LoVo (cell line): Measurements from ENCODE around the gene OR2L5.

Source experiments
- DNase-seq: peaks from one replicate; pipeline ENCODE4 v3.0.0-alpha.2; 2016; ENCODE audit warnings: low spot score

OR2L5 gene

GRCh38 chr1:248013229-248013710 is at the start of gene OR2L5:
OR2L5 (plus strand) TSS chr1:248013660; CDS start chr1:248021948, 8,288 bp downstream.
- DNase-seq = no peak

- no peak for DNase-seq
Measured at GRCh38 chr1:247964933-247965332, 48.5 kb upstream of the OR2L5 start, which contains the start of gene OR2AK2. OR2AK2 (plus strand) TSS chr1:247965233; CDS start chr1:247965377, 144 bp downstream.

GRCh38 chr1:247966532-247967204 is 46.8 kb upstream of the OR2L5 start:
- DNase-seq = no peak

GRCh38 chr1:247992986-247993385 is 20.5 kb upstream of the OR2L5 start:
- DNase-seq = no peak

- DNase-seq = no peak
Measured at GRCh38 chr1:247998811-247999210, 14.6 kb upstream of the OR2L5 start.

GRCh38 chr1:248000169-248000568 is 13.3 kb upstream of the OR2L5 start:
- DNase-seq = no peak

GRCh38 chr1:248007778-248008177 is 5.7 kb upstream of the OR2L5 start:
- DNase-seq = no peak

GRCh38 chr1:248009681-248010080 is 3.8 kb upstream of the OR2L5 start:
- DNase-seq = no peak

- no peak for DNase-seq
Measured at GRCh38 chr1:248015803-248016202, 2.3 kb downstream of the OR2L5 start.

- no peak for DNase-seq
Measured at GRCh38 chr1:248029770-248030169, 16.3 kb downstream of the OR2L5 start, which contains the start of gene OR2L2. OR2L2 (plus strand) TSS chr1:248030070; CDS start chr1:248038268, 8,198 bp downstream.

GRCh38 chr1:248045209-248045608 is 31.7 kb downstream of the OR2L5 start:
- no peak for DNase-seq

- DNase-seq = no peak
Measured at GRCh38 chr1:248046536-248046935, 33.1 kb downstream of the OR2L5 start, which contains the start of gene OR2L3. OR2L3 (plus strand) TSS chr1:248046836; CDS start chr1:248060682, 13,846 bp downstream.

- DNase-seq = no peak
Measured at GRCh38 chr1:248047008-248047407, 33.5 kb downstream of the OR2L5 start.

GRCh38 chr1:248054671-248055070 is 41.2 kb downstream of the OR2L5 start:
- DNase-seq = no peak

- no peak for DNase-seq
Measured at GRCh38 chr1:248055261-248055660, 41.8 kb downstream of the OR2L5 start.

- DNase-seq = no peak
Measured at GRCh38 chr1:248065071-248065470, 51.6 kb downstream of the OR2L5 start.

GRCh38 chr1:248065604-248066003 is 52.1 kb downstream of the OR2L5 start:
- DNase-seq = no peak
